ENCODE data around the gene SUMO2. TPM values are rescaled to one million over a fixed set of nuclear protein-coding genes. Genes with fewer than 3 reads are reported as not detected.
"Not testable (repeated sequence)": the region's sequence is repeated elsewhere in the genome, so short reads cannot be mapped to it uniquely, and the experiment has no call there.

Gene SUMO2
- total RNA-seq, 2 donors from 2014 or later: 45.7 to 58.1 TPM

DNA sequence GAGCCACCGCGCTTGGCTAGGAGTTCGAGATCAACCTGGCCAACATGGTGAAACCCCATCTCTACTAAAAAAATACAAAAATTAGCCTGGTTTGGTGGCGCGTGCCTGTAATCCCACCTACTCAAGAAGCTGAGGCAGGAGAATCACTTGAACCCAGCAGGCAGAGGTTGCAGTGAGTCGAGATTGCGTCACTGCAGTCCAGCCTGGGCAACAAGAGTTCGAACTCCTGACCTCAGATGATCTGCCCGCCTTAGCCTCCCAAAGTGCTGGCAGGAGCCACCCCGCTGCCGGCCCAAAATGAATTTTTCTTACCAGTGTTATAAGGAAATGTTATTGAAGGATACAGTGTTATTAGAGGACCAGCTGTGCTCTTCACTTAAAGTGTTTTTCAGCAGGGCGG lies 25.0 kb upstream of the SUMO2 start:
- H3K36me3 ChIP-seq: peaks cover 21% of the 10 kb centered on the region
- no peak overlapping the region for H3K27ac ChIP-seq
- TF ChIP-seq CTCF (IDR thresholded peaks at IDR 0.05): no peak
- no peaks in the 10 kb centered on the region for H3K27me3 ChIP-seq
- DNase-seq (ENCODE audit: low spot score): no peak
- peaks cover 0 to 20% of the 10 kb centered on the region in 2 donors for H3K4me1 ChIP-seq
- no peak overlapping the region for H3K4me3 ChIP-seq
- no peaks in the 10 kb centered on the region for H3K9me3 ChIP-seq

DNA sequence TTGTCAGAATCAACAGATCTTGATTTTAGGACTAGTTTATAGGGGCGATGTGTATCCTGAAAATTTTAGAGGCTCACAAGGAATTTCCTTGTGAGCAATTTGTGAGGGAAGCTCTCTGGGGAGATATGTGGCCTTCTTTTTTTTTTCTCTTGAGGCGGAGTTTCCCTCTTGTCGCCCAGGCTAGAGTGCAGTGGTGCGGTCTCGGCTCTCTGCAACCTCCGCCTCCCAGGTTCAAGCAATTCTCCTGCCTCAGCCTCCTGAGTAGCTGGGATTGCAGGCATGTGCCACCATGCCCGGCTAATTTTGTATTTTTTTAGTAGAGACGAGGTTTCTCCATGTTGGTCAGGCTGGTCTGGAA lies 24.3 kb upstream of the SUMO2 start:
- H3K27ac ChIP-seq; H3K9me3 ChIP-seq; H3K27me3 ChIP-seq; DNase-seq (ENCODE audit: low spot score); H3K4me3 ChIP-seq: not testable (repeated sequence)
- Histone ChIP-seq H3K4me1 (peaks cover 0 to 20% of the 10 kb centered on the region in 2 donors), H3K36me3 (peaks cover 16% of the 10 kb centered on the region)

DNA sequence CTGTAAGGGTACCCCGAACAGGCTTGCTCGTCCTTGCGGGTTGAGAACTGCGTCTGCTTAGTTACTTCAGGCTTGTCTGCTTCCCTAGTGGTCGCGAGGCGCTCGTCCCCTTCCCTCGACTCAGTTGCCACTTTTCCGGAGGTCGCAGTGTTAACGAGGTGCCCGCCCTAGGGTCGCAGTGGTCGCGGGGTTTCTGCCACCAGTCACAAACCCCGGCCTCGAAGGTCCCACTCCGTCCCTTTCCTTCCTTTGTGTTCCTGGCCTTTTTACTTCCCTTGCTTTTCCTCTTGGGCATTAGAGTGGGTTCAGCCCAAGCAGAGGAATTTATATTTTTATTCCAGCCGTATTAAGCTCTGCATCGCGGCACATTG lies 23.0 kb upstream of the SUMO2 start:
- DNase-seq (ENCODE audit: low spot score): no peak
- Histone ChIP-seq H3K27me3 (no peaks in the 10 kb centered on the region), H3K36me3 (peaks cover 5% of the 10 kb centered on the region), H3K4me1 (peaks cover 0 to 20% of the 10 kb centered on the region in 2 donors), H3K4me3 (peak overlapping the region; percentile 91 to 96), H3K27ac (peak overlapping the region; percentile 88 to 96), H3K9me3 (no peaks in the 10 kb centered on the region)
- no peak for TF ChIP-seq CTCF (IDR thresholded peaks at IDR 0.05)

- peak; percentile 93 for DNase-seq (ENCODE audit: low spot score)
Measured at GRCh38 chr17:75205037-75205792, 22.5 kb upstream of the SUMO2 start, which contains the start of gene NUP85. Gene NUP85 (plus strand): TSS chr17:75205679. CDS start chr17:75205762, 83 bp downstream.

GRCh38 chr17:75199886-75200618 lies 17.3 kb upstream of the SUMO2 start:
- H3K27me3 ChIP-seq: no peaks in the 10 kb centered on the region
- H3K4me1 ChIP-seq: peaks cover 0 to 8% of the 10 kb centered on the region in 2 donors
- no peak for TF ChIP-seq CTCF (IDR thresholded peaks at IDR 0.05)
- no peak overlapping the region for H3K4me3 ChIP-seq
- H3K27ac ChIP-seq: no peak overlapping the region
- H3K36me3 ChIP-seq: no peaks in the 10 kb centered on the region
- no peaks in the 10 kb centered on the region for H3K9me3 ChIP-seq
- no peak for DNase-seq (ENCODE audit: low spot score)

More at GRCh38 chr17:75205037-75205792, 22.5 kb upstream of the SUMO2 start, which contains the start of gene NUP85:
- Histone ChIP-seq H3K4me3 (peak within 1 kb of the TSS; percentile 91 to 96), H3K4me1 (peaks cover 0 to 20% of the 10 kb centered on the region in 2 donors), H3K9me3 (no peaks in the 10 kb centered on the region), H3K27me3 (no peaks in the 10 kb centered on the region), H3K27ac (peak within 1 kb of the TSS; percentile 88 to 96), H3K36me3 (peaks cover 5% of the 10 kb centered on the region)
- TF ChIP-seq CTCF (IDR thresholded peaks at IDR 0.05): no peak

- Histone ChIP-seq H3K4me3 (no peak overlapping the region), H3K27ac (no peak overlapping the region), H3K36me3 (no peaks in the 10 kb centered on the region), H3K9me3 (no peaks in the 10 kb centered on the region), H3K4me1 (no peaks in the 10 kb centered on the region), H3K27me3 (no peaks in the 10 kb centered on the region)
- no peak for TF ChIP-seq CTCF (IDR thresholded peaks at IDR 0.05)
- no peak for DNase-seq (ENCODE audit: low spot score)
Measured at GRCh38 chr17:75194879-75195278, 12.1 kb upstream of the SUMO2 start.

Measured in right atrium auricular region (tissue), 2 donors.